PC-3 (cell line): ENCODE results near the gene ID4. TPM values are rescaled to one million over a fixed set of nuclear protein-coding genes. Genes with fewer than 3 reads are reported as not detected.

Source experiments
- ATAC-seq: fragments of 200-7000 bp; cut with Tn5 transposase; 2 replicates; pipeline ENCODE4 v1.9.1; 2020; ENCODE audit warnings: mild to moderate bottlenecking, moderate library complexity
- BruUV-seq: library from RNA; stranded (reverse); fragments of 400-500 nt; replicated peaks from 2 replicates; lab custom pipeline; 2021; lab: Mats Ljungman, UMichigan
- CTCF ChIA-PET: fragments of 300-600 bp; sonication (Branson Sonifier 250); formaldehyde crosslinking; loops from one replicate; lab custom pipeline; 2022; ENCODE audit warnings: antibody characterized with exemption; lab: Charles Lee
- POLR2A ChIA-PET: fragments of 300-600 bp; sonication (Branson Sonifier 250); formaldehyde crosslinking; loops from one replicate; lab custom pipeline; 2022; ENCODE audit warnings: antibody characterized with exemption; ENCODE audit not compliant: unreplicated experiment; lab: Charles Lee
- DNase-seq: peaks from one replicate; pipeline ENCODE4 v3.0.0-alpha.2; 2015
- H2AFZ ChIP-seq: fragments of 300-600 bp; sonication (generic); 2 replicates; pipeline ENCODE4 v1.6.0; 2016; ENCODE audit warnings: antibody characterized with exemption, low read length
- H3F3A ChIP-seq: fragments of 300-600 bp; sonication (generic); one replicate; pipeline ENCODE4 v1.6.0; 2017; ENCODE audit warnings: antibody characterized with exemption, low read length, control low read depth, mild to moderate bottlenecking; ENCODE audit not compliant: unreplicated experiment
- H3K27ac ChIP-seq: fragments of 300-600 bp; sonication (generic); 2 replicates; pipeline ENCODE4 v1.5.1; 2016; ENCODE audit warnings: mild to moderate bottlenecking, low read length
- H3K27me3 ChIP-seq: fragments of 300-600 bp; sonication (generic); 2 replicates; pipeline ENCODE4 v1.6.1; 2016; ENCODE audit warnings: low read length, mixed read lengths
- H3K36me3 ChIP-seq: fragments of 300-600 bp; sonication (generic); 2 replicates; pipeline ENCODE4 v1.6.1; 2016; ENCODE audit warnings: low read depth, mixed run types, low read length, mixed read lengths
- H3K4me1 ChIP-seq: fragments of 300-600 bp; sonication (generic); 2 replicates; pipeline ENCODE4 v1.5.1; 2016; ENCODE audit warnings: low read length; ENCODE audit not compliant: insufficient read depth
- H3K4me2 ChIP-seq: fragments of 300-600 bp; sonication (generic); 2 replicates; pipeline ENCODE4 v1.6.0; 2016; ENCODE audit warnings: low read length
- H3K4me3 ChIP-seq: fragments of 300-600 bp; sonication (generic); 2 replicates; pipeline ENCODE4 v1.5.1; 2016; ENCODE audit warnings: mild to moderate bottlenecking, low read length, mixed read lengths
- H3K79me2 ChIP-seq: fragments of 300-600 bp; sonication (generic); 2 replicates; pipeline ENCODE4 v1.6.1; 2017; ENCODE audit warnings: low read length, mixed read lengths
- H3K9ac ChIP-seq: fragments of 300-600 bp; sonication (generic); 2 replicates; pipeline ENCODE4 v1.6.0; 2016; ENCODE audit warnings: mild to moderate bottlenecking, low read length
- H3K9me2 ChIP-seq: fragments of 300-600 bp; sonication (generic); replicated peaks from 2 replicates; pipeline ENCODE4 v1.6.1; 2016; ENCODE audit warnings: mixed run types, low read length, mixed read lengths
- H3K9me3 ChIP-seq: fragments of 300-600 bp; sonication (generic); 2 replicates; pipeline ENCODE4 v1.6.1; 2016; ENCODE audit warnings: low read length, mixed read lengths
- H4K20me1 ChIP-seq: fragments of 300-600 bp; sonication (generic); 2 replicates; pipeline ENCODE4 v1.6.1; 2016; ENCODE audit warnings: low read length, mixed read lengths
- EZH2 ChIP-seq: fragments of 300-600 bp; sonication (generic); IDR thresholded peaks from one replicate; pipeline ENCODE4 v1.6.1; 2017; ENCODE audit warnings: antibody characterized with exemption, mild to moderate bottlenecking, low read length; ENCODE audit not compliant: unreplicated experiment
- EZH2phosphoT487 ChIP-seq: fragments of 300-600 bp; sonication (generic); IDR thresholded peaks from 2 replicates; pipeline ENCODE4 v1.6.1; 2018; ENCODE audit warnings: mild to moderate bottlenecking, antibody characterized with exemption, low read length, borderline replicate concordance
- intact Hi-C: fragments of 100-400 bp; cut with micrococcal nuclease; formaldehyde crosslinking; loops from 2 replicates; pipeline ENCODE4 v1.9.0; 2023
- total RNA-seq: library from RNA; depleted of rRNA; stranded (reverse); fragments of >200 nt; gene quantifications from 2 replicates; pipeline ENCODE4 v1.2.3, GENCODE V29; 2014
- TF ChIP-seq, protein P1 (sequence below): fragments of 300-600 bp; sonication (generic); conservative IDR thresholded peaks from 2 replicates; pipeline ENCODE4 v1.5.1; 2017; ENCODE audit warnings: antibody characterized with exemption, low read depth, mild to moderate bottlenecking, low read length

Gene ID4
- total RNA-seq, 1 experiment from 2014 or later = 1.4 TPM

- Histone ChIP-seq H3K9ac (peak overlapping the region; percentile 77), H3K36me3 (no peaks in the 10 kb centered on the region), H3K27ac (peak overlapping the region; percentile 58), H3K4me3 (peak overlapping the region; percentile 82), H4K20me1 (no peaks in the 10 kb centered on the region), H3K9me3 (no peaks in the 10 kb centered on the region), H3K4me1 (peaks cover 23% of the 10 kb centered on the region), H3K79me2 (no peaks in the 10 kb centered on the region), H3K27me3 (no peaks in the 10 kb centered on the region), H3K9me2 (no peaks in the 10 kb centered on the region), H3K4me2 (peak overlapping the region; percentile 81), H2AFZ (peak overlapping the region; percentile 88), H3F3A (no peaks in the 10 kb centered on the region)
- no peak for TF ChIP-seq EZH2phosphoT487
- TF ChIP-seq, protein P1, sequence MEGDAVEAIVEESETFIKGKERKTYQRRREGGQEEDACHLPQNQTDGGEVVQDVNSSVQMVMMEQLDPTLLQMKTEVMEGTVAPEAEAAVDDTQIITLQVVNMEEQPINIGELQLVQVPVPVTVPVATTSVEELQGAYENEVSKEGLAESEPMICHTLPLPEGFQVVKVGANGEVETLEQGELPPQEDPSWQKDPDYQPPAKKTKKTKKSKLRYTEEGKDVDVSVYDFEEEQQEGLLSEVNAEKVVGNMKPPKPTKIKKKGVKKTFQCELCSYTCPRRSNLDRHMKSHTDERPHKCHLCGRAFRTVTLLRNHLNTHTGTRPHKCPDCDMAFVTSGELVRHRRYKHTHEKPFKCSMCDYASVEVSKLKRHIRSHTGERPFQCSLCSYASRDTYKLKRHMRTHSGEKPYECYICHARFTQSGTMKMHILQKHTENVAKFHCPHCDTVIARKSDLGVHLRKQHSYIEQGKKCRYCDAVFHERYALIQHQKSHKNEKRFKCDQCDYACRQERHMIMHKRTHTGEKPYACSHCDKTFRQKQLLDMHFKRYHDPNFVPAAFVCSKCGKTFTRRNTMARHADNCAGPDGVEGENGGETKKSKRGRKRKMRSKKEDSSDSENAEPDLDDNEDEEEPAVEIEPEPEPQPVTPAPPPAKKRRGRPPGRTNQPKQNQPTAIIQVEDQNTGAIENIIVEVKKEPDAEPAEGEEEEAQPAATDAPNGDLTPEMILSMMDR = no peak
- TF ChIP-seq EZH2 = no peak
- intact Hi-C loops = loop anchor here (2.0 kb wide), 1 partner anchor 332 kb away; no protein-coding TSS in a partner anchor
- POLR2A ChIA-PET = interaction anchor here (0.6 kb wide), 1 partner anchor 396 kb away, joined by 4 read pairs; no protein-coding TSS in a partner anchor
- DNase-seq = peak; percentile 6
- BruUV-seq = TSS peak; percentile 58
- CTCF ChIA-PET = interaction anchor here (0.6 kb wide), 1 partner anchor 72 kb away, joined by 4 read pairs; no protein-coding TSS in a partner anchor
- ATAC-seq = peak; percentile 3
Measured at GRCh38 chr6:19805129-19805481, 32.1 kb upstream of the ID4 start.

DNA sequence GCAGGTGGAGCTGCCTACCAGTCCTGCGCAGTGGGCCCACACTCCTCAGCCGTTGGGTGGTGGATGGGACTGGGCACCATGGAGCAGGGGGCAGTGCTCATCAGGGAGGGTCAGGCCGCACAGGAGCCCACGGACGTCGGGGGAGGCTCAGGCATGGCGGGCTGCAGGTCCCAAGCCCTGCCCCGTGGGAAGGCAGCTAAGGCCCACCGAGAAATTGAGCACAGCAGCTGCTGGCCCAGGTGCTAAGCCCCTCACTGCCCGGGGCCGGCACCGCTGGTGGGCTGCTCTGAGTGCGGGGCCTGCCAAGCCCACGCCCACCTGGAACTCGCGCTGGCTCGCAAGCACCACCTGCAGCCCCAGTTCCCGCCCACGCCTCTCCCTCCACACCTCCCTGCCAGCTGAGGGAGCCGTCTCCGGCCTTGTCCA, 30.2 kb upstream of the ID4 start:
- BruUV-seq = no TSS peak
- Histone ChIP-seq H3F3A (no peaks in the 10 kb centered on the region), H3K36me3 (no peaks in the 10 kb centered on the region), H3K27ac (no peak overlapping the region), H3K9me2 (no peaks in the 10 kb centered on the region), H3K4me2 (no peak overlapping the region), H3K79me2 (no peaks in the 10 kb centered on the region), H3K4me3 (no peak overlapping the region), H3K9ac (no peak overlapping the region), H2AFZ (no peak overlapping the region), H3K4me1 (peaks cover 23% of the 10 kb centered on the region), H3K27me3 (no peaks in the 10 kb centered on the region), H3K9me3 (no peaks in the 10 kb centered on the region), H4K20me1 (no peaks in the 10 kb centered on the region)
- TF ChIP-seq EZH2phosphoT487 (no peak), EZH2 (no peak)
- TF ChIP-seq, protein P1 = no peak
- intact Hi-C loops = no loop called here
- POLR2A ChIA-PET = interaction anchor here (0.6 kb wide), 2 partner anchors 81 to 334 kb away, joined by 3 to 4 read pairs; no protein-coding TSS in a partner anchor
- CTCF ChIA-PET = no interaction called here
- DNase-seq = no peak
- no peak for ATAC-seq

GRCh38 chr6:19811397-19812079, 25.6 kb upstream of the ID4 start:
- BruUV-seq = no TSS peak
- intact Hi-C loops = loop anchor here (1.0 kb wide), 2 partner anchors 40 to 245 kb away; no protein-coding TSS in a partner anchor
- Histone ChIP-seq H3K4me2 (no peak overlapping the region), H3K9me3 (no peaks in the 10 kb centered on the region), H3K9me2 (no peaks in the 10 kb centered on the region), H3K79me2 (no peaks in the 10 kb centered on the region), H3K4me3 (no peak overlapping the region), H2AFZ (no peak overlapping the region), H3K27ac (no peak overlapping the region), H3F3A (no peaks in the 10 kb centered on the region), H3K4me1 (no peaks in the 10 kb centered on the region), H3K9ac (no peak overlapping the region), H4K20me1 (no peaks in the 10 kb centered on the region), H3K36me3 (no peaks in the 10 kb centered on the region), H3K27me3 (no peaks in the 10 kb centered on the region)
- POLR2A ChIA-PET = no interaction called here
- CTCF ChIA-PET = no interaction called here
- ATAC-seq = no peak
- TF ChIP-seq EZH2 (no peak), EZH2phosphoT487 (no peak)
- TF ChIP-seq, protein P1 = no peak
- no peak for DNase-seq
